ENCODE data around the gene TRIM17. TPM values are rescaled to one million over a fixed set of nuclear protein-coding genes. Genes with fewer than 3 reads are reported as not detected.

The TRIM17 gene
- total RNA-seq, 2 experiments from 2014 or later: 1.9 to 2.7 TPM

DNA sequence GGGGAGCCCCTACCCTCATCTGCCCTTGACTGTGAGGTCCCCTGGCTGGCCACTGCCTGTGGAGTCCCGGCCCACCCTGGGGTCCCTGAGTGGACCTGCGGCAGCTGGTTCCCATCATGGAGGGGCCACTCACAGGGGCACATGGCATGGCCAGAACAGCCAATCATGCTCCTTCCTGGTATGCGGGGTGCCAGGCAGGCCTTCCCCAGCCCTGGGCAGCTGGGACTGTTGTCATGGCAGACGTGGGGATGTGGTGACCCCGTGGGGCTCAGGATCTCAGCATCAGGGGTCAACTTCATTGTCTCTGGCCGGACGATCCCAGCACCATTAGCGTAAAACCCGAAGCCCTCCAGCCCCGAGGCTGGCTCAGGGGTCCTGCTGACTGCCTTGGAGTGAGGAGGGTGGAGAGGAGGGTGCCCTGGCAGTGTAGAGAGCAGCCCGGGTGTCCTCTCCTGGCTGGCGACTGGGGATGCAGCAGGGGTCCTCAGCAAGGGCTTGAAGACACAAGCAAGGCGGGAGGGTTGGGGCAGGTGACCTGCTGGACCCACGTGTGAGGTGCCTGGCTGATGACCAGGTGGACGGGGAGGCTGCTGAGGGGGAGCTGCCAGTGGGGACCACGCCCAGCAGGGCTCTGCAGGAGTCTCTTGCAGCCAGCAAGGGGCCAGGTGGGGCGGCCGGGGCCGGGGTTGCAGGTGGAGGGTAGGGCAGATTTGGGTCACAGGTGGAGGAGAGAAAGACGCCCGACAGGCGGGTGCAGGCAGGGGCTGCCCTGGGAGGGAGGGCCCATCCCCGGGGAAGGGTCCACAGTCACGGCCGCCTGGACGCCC, 55.1 kb downstream of the TRIM17 start:
- intact Hi-C loops (cut with micrococcal nuclease): no loop called here
- TF ChIP-seq, protein P1, sequence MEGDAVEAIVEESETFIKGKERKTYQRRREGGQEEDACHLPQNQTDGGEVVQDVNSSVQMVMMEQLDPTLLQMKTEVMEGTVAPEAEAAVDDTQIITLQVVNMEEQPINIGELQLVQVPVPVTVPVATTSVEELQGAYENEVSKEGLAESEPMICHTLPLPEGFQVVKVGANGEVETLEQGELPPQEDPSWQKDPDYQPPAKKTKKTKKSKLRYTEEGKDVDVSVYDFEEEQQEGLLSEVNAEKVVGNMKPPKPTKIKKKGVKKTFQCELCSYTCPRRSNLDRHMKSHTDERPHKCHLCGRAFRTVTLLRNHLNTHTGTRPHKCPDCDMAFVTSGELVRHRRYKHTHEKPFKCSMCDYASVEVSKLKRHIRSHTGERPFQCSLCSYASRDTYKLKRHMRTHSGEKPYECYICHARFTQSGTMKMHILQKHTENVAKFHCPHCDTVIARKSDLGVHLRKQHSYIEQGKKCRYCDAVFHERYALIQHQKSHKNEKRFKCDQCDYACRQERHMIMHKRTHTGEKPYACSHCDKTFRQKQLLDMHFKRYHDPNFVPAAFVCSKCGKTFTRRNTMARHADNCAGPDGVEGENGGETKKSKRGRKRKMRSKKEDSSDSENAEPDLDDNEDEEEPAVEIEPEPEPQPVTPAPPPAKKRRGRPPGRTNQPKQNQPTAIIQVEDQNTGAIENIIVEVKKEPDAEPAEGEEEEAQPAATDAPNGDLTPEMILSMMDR (IDR thresholded peaks at IDR 0.05): no peak
- ATAC-seq (no peak), DNase-seq (no peak)
- Mint-ChIP-seq H3K27me3 (no peaks in the 10 kb centered on the region), H3K36me3 (ENCODE audit: low read depth) (no peaks in the 10 kb centered on the region), H3K4me3 (no peak overlapping the region), H3K27ac (no peak overlapping the region), H3K9me3 (no peaks in the 10 kb centered on the region), H3K4me1 (ENCODE audit: low read depth) (no peaks in the 10 kb centered on the region)
- ChIA-PET POLR2A (no interaction called here), CTCF (no interaction called here)

DNA sequence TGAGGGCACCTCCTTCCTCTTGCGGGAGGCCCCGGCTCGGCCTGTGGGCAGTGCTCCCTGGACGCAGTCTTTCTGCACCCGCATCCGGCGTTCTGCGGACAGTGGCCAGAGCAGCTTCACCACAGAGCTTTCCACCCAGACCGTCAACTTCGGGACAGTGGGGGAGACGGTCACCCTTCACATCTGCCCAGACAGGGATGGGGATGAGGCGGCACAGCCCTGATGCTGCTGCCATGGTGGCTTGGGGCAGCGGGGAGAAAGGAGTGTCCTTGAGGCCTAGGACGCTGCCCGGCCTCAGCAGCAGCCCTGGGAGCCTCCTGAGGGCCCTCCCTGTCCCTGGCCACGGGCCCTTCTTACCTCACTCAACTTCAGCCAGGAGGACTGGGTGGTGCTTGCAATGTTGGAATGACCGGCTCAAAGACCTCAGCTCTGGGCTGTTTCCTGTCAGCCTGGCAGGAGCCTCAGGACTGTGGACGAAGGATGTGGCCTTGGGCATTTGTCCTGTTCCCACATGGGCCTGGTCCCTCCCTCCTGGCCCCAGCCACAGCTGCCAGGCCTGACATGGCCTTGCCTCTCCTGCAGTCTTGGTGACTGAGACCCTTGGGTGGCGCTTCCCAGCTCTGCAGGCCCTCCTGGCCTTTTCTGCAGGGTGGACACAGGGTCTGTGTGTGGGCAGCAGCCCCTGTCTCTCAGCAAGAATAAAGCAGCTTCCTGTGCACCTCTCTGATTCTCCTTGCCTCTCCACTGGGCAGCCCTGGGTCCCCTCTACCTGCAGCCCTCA, 55.9 kb downstream of the TRIM17 start:
- TF ChIP-seq, protein P1 (IDR thresholded peaks at IDR 0.05): no peak

DNA sequence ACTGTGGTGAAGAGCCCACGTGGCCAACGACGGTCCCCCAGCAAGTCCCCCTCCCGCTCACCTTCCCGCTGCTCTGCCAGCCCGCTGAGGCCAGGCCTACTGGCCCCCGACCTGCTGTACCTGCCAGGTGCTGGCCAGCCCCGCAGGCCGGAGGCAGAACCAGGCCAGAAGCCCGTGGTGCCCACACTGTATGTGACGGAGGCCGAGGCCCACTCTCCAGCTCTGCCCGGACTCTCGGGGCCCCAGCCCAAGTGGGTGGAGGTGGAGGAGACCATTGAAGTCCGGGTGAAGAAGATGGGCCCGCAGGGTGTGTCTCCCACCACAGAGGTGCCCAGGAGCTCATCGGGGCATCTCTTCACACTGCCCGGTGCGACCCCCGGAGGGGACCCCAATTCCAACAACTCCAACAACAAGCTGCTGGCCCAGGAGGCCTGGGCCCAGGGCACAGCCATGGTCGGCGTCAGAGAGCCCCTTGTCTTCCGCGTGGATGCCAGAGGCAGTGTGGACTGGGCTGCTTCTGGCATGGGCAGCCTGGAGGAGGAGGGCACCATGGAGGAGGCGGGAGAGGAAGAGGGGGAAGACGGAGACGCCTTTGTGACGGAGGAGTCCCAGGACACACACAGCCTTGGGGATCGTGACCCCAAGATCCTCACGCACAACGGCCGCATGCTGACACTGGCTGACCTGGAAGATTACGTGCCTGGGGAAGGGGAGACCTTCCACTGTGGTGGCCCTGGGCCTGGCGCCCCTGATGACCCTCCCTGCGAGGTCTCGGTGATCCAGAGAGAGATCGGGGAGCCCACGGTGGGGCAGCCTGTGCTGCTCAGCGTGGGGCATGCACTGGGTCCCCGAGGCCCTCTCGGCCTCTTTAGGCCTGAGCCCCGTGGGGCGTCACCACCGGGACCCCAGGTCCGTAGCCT, 56.8 kb downstream of the TRIM17 start:
- intact Hi-C loops (cut with micrococcal nuclease): no loop called here
- Mint-ChIP-seq H3K27ac (no peak overlapping the region), H3K4me3 (no peak overlapping the region), H3K4me1 (ENCODE audit: low read depth) (no peaks in the 10 kb centered on the region), H3K27me3 (no peaks in the 10 kb centered on the region), H3K36me3 (ENCODE audit: low read depth) (no peaks in the 10 kb centered on the region), H3K9me3 (no peaks in the 10 kb centered on the region)
- ATAC-seq: no peak
- DNase-seq: no peak
- ChIA-PET CTCF (no interaction called here), POLR2A (no interaction called here)
- TF ChIP-seq, protein P1 (IDR thresholded peaks at IDR 0.05): no peak

More for the DNA sequence above, 55.9 kb downstream of the TRIM17 start:
- no peak overlapping the region for H3K27ac Mint-ChIP-seq
- DNase-seq (no peak), ATAC-seq (no peak)
- ChIA-PET POLR2A (no interaction called here), CTCF (no interaction called here)
- intact Hi-C loops (cut with micrococcal nuclease): no loop called here
- no peaks in the 10 kb centered on the region for H3K36me3 Mint-ChIP-seq (ENCODE audit: low read depth)
- no peaks in the 10 kb centered on the region for H3K27me3 Mint-ChIP-seq
- no peaks in the 10 kb centered on the region for H3K4me1 Mint-ChIP-seq (ENCODE audit: low read depth)
- no peak overlapping the region for H3K4me3 Mint-ChIP-seq
- no peaks in the 10 kb centered on the region for H3K9me3 Mint-ChIP-seq

DNA sequence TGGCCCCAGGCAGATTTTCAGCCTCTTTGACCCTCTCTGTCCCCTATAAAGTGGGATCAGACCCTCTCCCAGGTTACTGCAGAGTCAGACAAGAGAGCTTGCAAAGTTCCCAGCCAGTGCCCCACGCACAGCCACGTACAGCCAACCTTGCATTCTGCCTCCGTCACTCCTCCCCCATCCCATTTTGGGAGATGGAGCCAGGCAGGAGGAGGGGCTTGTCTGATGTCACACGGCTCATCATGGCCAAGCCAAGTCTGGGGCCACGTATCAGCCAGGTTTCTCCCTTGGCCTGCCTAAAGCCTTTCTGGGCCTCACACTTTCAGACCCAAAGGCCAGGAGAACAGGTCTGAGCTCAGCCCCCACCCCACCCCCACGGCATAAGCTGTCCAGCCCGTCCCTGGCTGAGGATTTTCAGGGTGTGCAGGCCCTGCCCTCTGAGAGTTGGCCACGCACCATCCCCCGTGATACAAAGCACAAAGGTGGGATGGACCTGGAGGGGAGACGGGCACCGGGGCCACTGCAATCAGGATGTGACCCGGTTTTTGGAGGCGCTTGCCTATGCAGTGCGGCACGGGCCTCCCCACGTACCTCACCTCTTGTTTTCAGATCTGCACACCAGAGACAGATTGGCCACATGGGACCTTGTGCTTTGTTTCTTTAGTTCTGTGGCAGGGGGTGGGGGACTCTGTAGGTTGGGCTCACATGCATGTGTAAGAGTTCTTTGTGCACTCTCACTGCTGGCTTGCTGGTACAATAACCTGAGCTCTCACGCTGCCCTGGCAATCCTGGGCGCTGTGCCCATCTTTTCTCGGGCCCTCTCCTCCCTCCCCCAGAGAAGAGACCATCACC, 57.7 kb downstream of the TRIM17 start:
- DNase-seq (no peak), ATAC-seq (no peak)
- no peaks in the 10 kb centered on the region for H3K27me3 Mint-ChIP-seq
- TF ChIP-seq, protein P1 (IDR thresholded peaks at IDR 0.05): no peak
- POLR2A ChIA-PET: interaction anchor here (0.8 kb wide), 1 partner anchor 38 kb away, joined by 3 read pairs; no protein-coding TSS in a partner anchor
- H3K9me3 Mint-ChIP-seq: no peaks in the 10 kb centered on the region
- H3K27ac Mint-ChIP-seq: peak overlapping the region; percentile 30
- intact Hi-C loops (cut with micrococcal nuclease): no loop called here
- H3K36me3 Mint-ChIP-seq (ENCODE audit: low read depth): no peaks in the 10 kb centered on the region
- no peak overlapping the region for H3K4me3 Mint-ChIP-seq
- no peaks in the 10 kb centered on the region for H3K4me1 Mint-ChIP-seq (ENCODE audit: low read depth)
- CTCF ChIA-PET: no interaction called here
